22Rv1 (cell line): ENCODE measurements around the gene PTPRG.

ENCODE experiments used
- CTCF ChIP-seq: fragments of 450-650 bp; IDR thresholded peaks from 2 replicates; pipeline ENCODE4 v1.5.1; 2017; ENCODE audit warnings: mild to moderate bottlenecking
- ZFX ChIP-seq: fragments of 450-650 bp; IDR thresholded peaks from 2 replicates; pipeline ENCODE4 v1.6.1; 2017; ENCODE audit warnings: antibody characterized with exemption, borderline replicate concordance

DNA sequence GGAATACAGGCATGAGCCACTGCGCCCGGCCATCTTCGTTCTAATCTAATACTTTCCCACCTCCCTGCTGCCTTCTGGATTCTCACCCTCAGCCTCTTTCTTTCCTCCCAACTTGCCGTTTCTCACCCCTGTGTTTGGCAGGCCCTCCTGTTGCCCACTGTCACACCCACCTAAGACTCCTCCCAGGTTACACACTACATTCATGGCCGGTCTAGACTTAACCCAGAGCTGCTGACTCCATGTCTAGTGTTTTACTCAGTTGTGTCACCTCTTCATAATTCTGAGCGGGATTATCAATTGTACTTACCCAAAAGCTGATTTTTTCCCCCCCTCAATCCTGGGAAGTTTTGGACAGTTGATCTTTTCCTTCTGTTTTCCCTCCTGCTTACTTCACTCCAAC is 588.2 kb downstream of the PTPRG start:
- TF ChIP-seq CTCF (no peak), ZFX (no peak)
